ENCODE data around the gene CLEC2A.
A peak's percentile ranks its signal among the peaks of the same experiment; 100 is the strongest.

Gene CLEC2A

GRCh38 chr12:9935026-9935425 is 2.9 kb upstream of the CLEC2A start:
- no peak for DNase-seq (ENCODE audit: extremely low read depth in 1 of 2, low read depth in 1 of 2)

GRCh38 chr12:9933958-9934357 is 1.8 kb upstream of the CLEC2A start:
- no peak for DNase-seq (ENCODE audit: extremely low read depth in 1 of 2, low read depth in 1 of 2)

- no peak for DNase-seq (ENCODE audit: extremely low read depth in 1 of 2, low read depth in 1 of 2)
Observed at GRCh38 chr12:9931245-9931644, 925 bp downstream of the CLEC2A start.

GRCh38 chr12:9928607-9929006 is 3.6 kb downstream of the CLEC2A start:
- no peak for DNase-seq (ENCODE audit: extremely low read depth in 1 of 2, low read depth in 1 of 2)

GRCh38 chr12:9926876-9927275 is 5.3 kb downstream of the CLEC2A start:
- no peak for DNase-seq (ENCODE audit: extremely low read depth in 1 of 2, low read depth in 1 of 2)

- no peak for DNase-seq (ENCODE audit: extremely low read depth in 1 of 2, low read depth in 1 of 2)
Observed at GRCh38 chr12:9925705-9926393, 6.3 kb downstream of the CLEC2A start.

- DNase-seq (ENCODE audit: extremely low read depth in 1 of 2, low read depth in 1 of 2): no peak
Observed at GRCh38 chr12:9922429-9922828, 9.7 kb downstream of the CLEC2A start.

- DNase-seq (ENCODE audit: extremely low read depth in 1 of 2, low read depth in 1 of 2): no peak
Observed at GRCh38 chr12:9920451-9920850, 11.7 kb downstream of the CLEC2A start.

- no peak for DNase-seq (ENCODE audit: extremely low read depth in 1 of 2, low read depth in 1 of 2)
Observed at GRCh38 chr12:9919443-9919842, 12.7 kb downstream of the CLEC2A start.

GRCh38 chr12:9911708-9912107 is 20.5 kb downstream of the CLEC2A start:
- no peak for DNase-seq (ENCODE audit: extremely low read depth in 1 of 2, low read depth in 1 of 2)

- DNase-seq (ENCODE audit: extremely low read depth in 1 of 2, low read depth in 1 of 2): no peak
Observed at GRCh38 chr12:9910716-9911421, 21.3 kb downstream of the CLEC2A start.

- DNase-seq (ENCODE audit: extremely low read depth in 1 of 2, low read depth in 1 of 2): no peak
Observed at GRCh38 chr12:9909724-9910123, 22.4 kb downstream of the CLEC2A start.

- DNase-seq (ENCODE audit: extremely low read depth in 1 of 2, low read depth in 1 of 2): no peak
Observed at GRCh38 chr12:9908350-9908749, 23.8 kb downstream of the CLEC2A start.

- no peak for DNase-seq (ENCODE audit: extremely low read depth in 1 of 2, low read depth in 1 of 2)
Observed at GRCh38 chr12:9907769-9908168, 24.4 kb downstream of the CLEC2A start.

GRCh38 chr12:9906873-9907272 is 25.3 kb downstream of the CLEC2A start:
- DNase-seq (ENCODE audit: extremely low read depth in 1 of 2, low read depth in 1 of 2): peak in 1 of 2 donors; percentile 4

- DNase-seq (ENCODE audit: extremely low read depth in 1 of 2, low read depth in 1 of 2): no peak
Observed at GRCh38 chr12:9902539-9903228, 29.5 kb downstream of the CLEC2A start.

- DNase-seq (ENCODE audit: extremely low read depth in 1 of 2, low read depth in 1 of 2): no peak
Observed at GRCh38 chr12:9900930-9901329, 31.2 kb downstream of the CLEC2A start.

- DNase-seq (ENCODE audit: extremely low read depth in 1 of 2, low read depth in 1 of 2): no peak
Observed at GRCh38 chr12:9899209-9899608, 33.0 kb downstream of the CLEC2A start.

GRCh38 chr12:9897535-9897934 is 34.6 kb downstream of the CLEC2A start:
- no peak for DNase-seq (ENCODE audit: extremely low read depth in 1 of 2, low read depth in 1 of 2)

GRCh38 chr12:9895215-9895971 is 36.8 kb downstream of the CLEC2A start:
- DNase-seq (ENCODE audit: extremely low read depth in 1 of 2, low read depth in 1 of 2): no peak

- DNase-seq (ENCODE audit: extremely low read depth in 1 of 2, low read depth in 1 of 2): no peak
Observed at GRCh38 chr12:9888665-9889273, 43.4 kb downstream of the CLEC2A start.

Measured in activated CD8-positive, alpha-beta memory T cell treated with anti-CD3 and anti-CD28 coated beads for 1 hour (primary cell).